HEK293 (cell line): ENCODE results near the gene PEAK3.

Source experiments
- BCL11A ChIP-seq: fragments of 450-650 bp; formaldehyde crosslinking; IDR thresholded peaks from 2 replicates; pipeline ENCODE4 v1.5.1; 2016; ENCODE audit warnings: low read depth, missing biosample characterization, missing genetic modification characterization
- CTCF ChIP-seq: fragments of 450-650 bp; formaldehyde crosslinking; IDR thresholded peaks from 2 replicates; pipeline ENCODE4 v1.5.1; 2016; ENCODE audit warnings: missing biosample characterization, missing genetic modification characterization
- GLIS1 ChIP-seq: fragments of 450-650 bp; formaldehyde crosslinking; IDR thresholded peaks from 2 replicates; pipeline ENCODE4 v1.5.1; 2016; ENCODE audit warnings: missing biosample characterization, missing genetic modification characterization
- IKZF3 ChIP-seq: fragments of 450-650 bp; IDR thresholded peaks from 2 replicates; pipeline ENCODE4 v1.5.0; 2018; ENCODE audit warnings: missing biosample characterization, mild to moderate bottlenecking, missing genetic modification characterization, moderate library complexity
- PATZ1 ChIP-seq: fragments of 450-650 bp; formaldehyde crosslinking; IDR thresholded peaks from 2 replicates; pipeline ENCODE4 v1.5.1; 2016; ENCODE audit warnings: missing biosample characterization, missing genetic modification characterization
- WT1 ChIP-seq: fragments of 450-650 bp; formaldehyde crosslinking; IDR thresholded peaks from 2 replicates; pipeline ENCODE4 v1.5.1; 2016; ENCODE audit warnings: missing biosample characterization, missing genetic modification characterization
- ZBTB44 ChIP-seq: fragments of 450-650 bp; IDR thresholded peaks from 2 replicates; pipeline ENCODE4 v1.5.1; 2018; ENCODE audit warnings: missing biosample characterization, mild to moderate bottlenecking, missing genetic modification characterization
- ZBTB48 ChIP-seq: fragments of 450-650 bp; formaldehyde crosslinking; IDR thresholded peaks from 2 replicates; pipeline ENCODE4 v1.5.1; 2016; ENCODE audit warnings: missing biosample characterization, missing genetic modification characterization
- ZFP37 ChIP-seq: fragments of 450-650 bp; formaldehyde crosslinking; IDR thresholded peaks from 2 replicates; pipeline ENCODE4 v1.5.1; 2016; ENCODE audit warnings: missing biosample characterization, missing genetic modification characterization
- ZIC2 ChIP-seq: fragments of 450-650 bp; formaldehyde crosslinking; IDR thresholded peaks from 2 replicates; pipeline ENCODE4 v1.5.1; 2016; ENCODE audit warnings: missing biosample characterization, missing genetic modification characterization
- ZNF133 ChIP-seq: fragments of 450-650 bp; formaldehyde crosslinking; IDR thresholded peaks from 2 replicates; pipeline ENCODE4 v1.5.1; 2016; ENCODE audit warnings: missing biosample characterization, missing genetic modification characterization
- ZNF221 ChIP-seq: fragments of 450-650 bp; formaldehyde crosslinking; IDR thresholded peaks from 2 replicates; pipeline ENCODE4 v1.5.1; 2017; ENCODE audit warnings: missing biosample characterization, missing genetic modification characterization, borderline replicate concordance
- ZNF280C ChIP-seq: fragments of 450-650 bp; formaldehyde crosslinking; IDR thresholded peaks from 2 replicates; pipeline ENCODE4 v1.5.1; 2016; ENCODE audit warnings: missing biosample characterization, missing genetic modification characterization
- ZNF398 ChIP-seq: fragments of 450-650 bp; formaldehyde crosslinking; IDR thresholded peaks from 2 replicates; pipeline ENCODE4 v1.5.1; 2017; ENCODE audit warnings: missing biosample characterization, missing genetic modification characterization
- ZNF423 ChIP-seq: fragments of 450-650 bp; formaldehyde crosslinking; IDR thresholded peaks from 2 replicates; pipeline ENCODE4 v1.5.1; 2016; ENCODE audit warnings: missing biosample characterization, missing genetic modification characterization
- ZNF776 ChIP-seq: fragments of 450-650 bp; formaldehyde crosslinking; IDR thresholded peaks from 2 replicates; pipeline ENCODE4 v1.5.0; 2017; ENCODE audit warnings: missing biosample characterization, missing genetic modification characterization, borderline replicate concordance
- TF ChIP-seq, protein P1 (sequence below): fragments of 450-650 bp; formaldehyde crosslinking; conservative IDR thresholded peaks from 2 replicates; pipeline ENCODE4 v1.5.1; 2016; ENCODE audit warnings: low read depth, missing biosample characterization, missing genetic modification characterization
- TF ChIP-seq, protein P2 (sequence below): fragments of 450-650 bp; formaldehyde crosslinking; IDR thresholded peaks from 2 replicates; pipeline ENCODE4 v1.5.1; 2016; ENCODE audit warnings: missing biosample characterization, missing genetic modification characterization
- TF ChIP-seq, protein P3 (sequence below): fragments of 450-650 bp; formaldehyde crosslinking; IDR thresholded peaks from 2 replicates; pipeline ENCODE4 v1.5.1; 2016; ENCODE audit warnings: missing biosample characterization, missing genetic modification characterization

The PEAK3 gene

GRCh38 chr19:2330632-2331284 lies 48.8 kb upstream of the PEAK3 start (continued):
- TF ChIP-seq ZNF280C (tag by site-specific recombination) (no peak), PATZ1 (tag by site-specific recombination) (peak; percentile 54), ZIC2 (0 out of 2 replicates have a peak, but pooled peaks have one; percentile 45), ZNF398 (tag by site-specific recombination) (0 out of 2 replicates have a peak, but pooled peaks have one; percentile 34), BCL11A (tag by site-specific recombination) (no peak), WT1 (tag by site-specific recombination) (no peak), ZNF776 (tag by site-specific recombination) (no peak), IKZF3 (tag by site-specific recombination) (0 out of 2 replicates have a peak, but pooled peaks have one; percentile 26), GLIS1 (tag by site-specific recombination) (peak; percentile 51), ZNF423 (tag by site-specific recombination) (no peak), ZNF221 (no peak), ZNF133 (no peak), CTCF (tag by site-specific recombination) (no peak), ZFP37 (no peak), ZBTB48 (tag by site-specific recombination) (peak; percentile 56), ZBTB44 (no peak)
- TF ChIP-seq, protein P1, sequence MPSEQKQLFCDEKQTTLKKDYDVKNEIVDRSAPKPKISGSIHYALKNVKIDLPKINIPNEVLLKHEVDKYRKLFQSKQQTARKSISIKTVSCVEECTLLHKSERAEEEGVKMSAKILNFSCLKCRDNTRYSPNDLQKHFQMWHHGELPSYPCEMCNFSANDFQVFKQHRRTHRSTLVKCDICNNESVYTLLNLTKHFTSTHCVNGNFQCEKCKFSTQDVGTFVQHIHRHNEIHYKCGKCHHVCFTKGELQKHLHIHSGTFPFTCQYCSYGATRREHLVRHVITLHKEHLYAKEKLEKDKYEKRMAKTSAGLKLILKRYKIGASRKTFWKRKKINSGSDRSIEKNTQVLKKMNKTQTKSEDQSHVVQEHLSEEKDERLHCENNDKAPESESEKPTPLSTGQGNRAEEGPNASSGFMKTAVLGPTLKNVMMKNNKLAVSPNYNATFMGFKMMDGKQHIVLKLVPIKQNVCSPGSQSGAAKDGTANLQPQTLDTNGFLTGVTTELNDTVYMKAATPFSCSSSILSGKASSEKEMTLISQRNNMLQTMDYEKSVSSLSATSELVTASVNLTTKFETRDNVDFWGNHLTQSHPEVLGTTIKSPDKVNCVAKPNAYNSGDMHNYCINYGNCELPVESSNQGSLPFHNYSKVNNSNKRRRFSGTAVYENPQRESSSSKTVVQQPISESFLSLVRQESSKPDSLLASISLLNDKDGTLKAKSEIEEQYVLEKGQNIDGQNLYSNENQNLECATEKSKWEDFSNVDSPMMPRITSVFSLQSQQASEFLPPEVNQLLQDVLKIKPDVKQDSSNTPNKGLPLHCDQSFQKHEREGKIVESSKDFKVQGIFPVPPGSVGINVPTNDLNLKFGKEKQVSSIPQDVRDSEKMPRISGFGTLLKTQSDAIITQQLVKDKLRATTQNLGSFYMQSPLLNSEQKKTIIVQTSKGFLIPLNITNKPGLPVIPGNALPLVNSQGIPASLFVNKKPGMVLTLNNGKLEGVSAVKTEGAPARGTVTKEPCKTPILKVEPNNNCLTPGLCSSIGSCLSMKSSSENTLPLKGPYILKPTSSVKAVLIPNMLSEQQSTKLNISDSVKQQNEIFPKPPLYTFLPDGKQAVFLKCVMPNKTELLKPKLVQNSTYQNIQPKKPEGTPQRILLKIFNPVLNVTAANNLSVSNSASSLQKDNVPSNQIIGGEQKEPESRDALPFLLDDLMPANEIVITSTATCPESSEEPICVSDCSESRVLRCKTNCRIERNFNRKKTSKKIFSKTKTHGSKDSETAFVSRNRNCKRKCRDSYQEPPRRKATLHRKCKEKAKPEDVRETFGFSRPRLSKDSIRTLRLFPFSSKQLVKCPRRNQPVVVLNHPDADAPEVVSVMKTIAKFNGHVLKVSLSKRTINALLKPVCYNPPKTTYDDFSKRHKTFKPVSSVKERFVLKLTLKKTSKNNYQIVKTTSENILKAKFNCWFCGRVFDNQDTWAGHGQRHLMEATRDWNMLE: no peak
- TF ChIP-seq, protein P2, sequence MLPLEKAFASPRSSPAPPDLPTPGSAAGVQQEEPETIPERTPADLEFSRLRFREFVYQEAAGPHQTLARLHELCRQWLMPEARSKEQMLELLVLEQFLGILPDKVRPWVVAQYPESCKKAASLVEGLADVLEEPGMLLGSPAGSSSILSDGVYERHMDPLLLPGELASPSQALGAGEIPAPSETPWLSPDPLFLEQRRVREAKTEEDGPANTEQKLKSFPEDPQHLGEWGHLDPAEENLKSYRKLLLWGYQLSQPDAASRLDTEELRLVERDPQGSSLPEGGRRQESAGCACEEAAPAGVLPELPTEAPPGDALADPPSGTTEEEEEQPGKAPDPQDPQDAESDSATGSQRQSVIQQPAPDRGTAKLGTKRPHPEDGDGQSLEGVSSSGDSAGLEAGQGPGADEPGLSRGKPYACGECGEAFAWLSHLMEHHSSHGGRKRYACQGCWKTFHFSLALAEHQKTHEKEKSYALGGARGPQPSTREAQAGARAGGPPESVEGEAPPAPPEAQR (tag by site-specific recombination): no peak
- TF ChIP-seq, protein P3, sequence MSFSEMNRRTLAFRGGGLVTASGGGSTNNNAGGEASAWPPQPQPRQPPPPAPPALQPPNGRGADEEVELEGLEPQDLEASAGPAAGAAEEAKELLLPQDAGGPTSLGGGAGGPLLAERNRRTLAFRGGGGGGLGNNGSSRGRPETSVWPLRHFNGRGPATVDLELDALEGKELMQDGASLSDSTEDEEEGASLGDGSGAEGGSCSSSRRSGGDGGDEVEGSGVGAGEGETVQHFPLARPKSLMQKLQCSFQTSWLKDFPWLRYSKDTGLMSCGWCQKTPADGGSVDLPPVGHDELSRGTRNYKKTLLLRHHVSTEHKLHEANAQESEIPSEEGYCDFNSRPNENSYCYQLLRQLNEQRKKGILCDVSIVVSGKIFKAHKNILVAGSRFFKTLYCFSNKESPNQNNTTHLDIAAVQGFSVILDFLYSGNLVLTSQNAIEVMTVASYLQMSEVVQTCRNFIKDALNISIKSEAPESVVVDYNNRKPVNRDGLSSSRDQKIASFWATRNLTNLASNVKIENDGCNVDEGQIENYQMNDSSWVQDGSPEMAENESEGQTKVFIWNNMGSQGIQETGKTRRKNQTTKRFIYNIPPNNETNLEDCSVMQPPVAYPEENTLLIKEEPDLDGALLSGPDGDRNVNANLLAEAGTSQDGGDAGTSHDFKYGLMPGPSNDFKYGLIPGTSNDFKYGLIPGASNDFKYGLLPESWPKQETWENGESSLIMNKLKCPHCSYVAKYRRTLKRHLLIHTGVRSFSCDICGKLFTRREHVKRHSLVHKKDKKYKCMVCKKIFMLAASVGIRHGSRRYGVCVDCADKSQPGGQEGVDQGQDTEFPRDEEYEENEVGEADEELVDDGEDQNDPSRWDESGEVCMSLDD (tag by site-specific recombination): no peak
